Suppressor macrophage treated with lipopolysaccharide for 4 hours (primary cell): ENCODE data around the gene MAP7D1.
"Not testable (repeated sequence)": the region's sequence is repeated elsewhere in the genome, so short reads cannot be mapped to it uniquely, and the experiment has no call there.

Experiments used
- DNase-seq: peaks from one replicate; pipeline ENCODE4 v3.0.0-alpha.2; 2020

Gene MAP7D1

DNA sequence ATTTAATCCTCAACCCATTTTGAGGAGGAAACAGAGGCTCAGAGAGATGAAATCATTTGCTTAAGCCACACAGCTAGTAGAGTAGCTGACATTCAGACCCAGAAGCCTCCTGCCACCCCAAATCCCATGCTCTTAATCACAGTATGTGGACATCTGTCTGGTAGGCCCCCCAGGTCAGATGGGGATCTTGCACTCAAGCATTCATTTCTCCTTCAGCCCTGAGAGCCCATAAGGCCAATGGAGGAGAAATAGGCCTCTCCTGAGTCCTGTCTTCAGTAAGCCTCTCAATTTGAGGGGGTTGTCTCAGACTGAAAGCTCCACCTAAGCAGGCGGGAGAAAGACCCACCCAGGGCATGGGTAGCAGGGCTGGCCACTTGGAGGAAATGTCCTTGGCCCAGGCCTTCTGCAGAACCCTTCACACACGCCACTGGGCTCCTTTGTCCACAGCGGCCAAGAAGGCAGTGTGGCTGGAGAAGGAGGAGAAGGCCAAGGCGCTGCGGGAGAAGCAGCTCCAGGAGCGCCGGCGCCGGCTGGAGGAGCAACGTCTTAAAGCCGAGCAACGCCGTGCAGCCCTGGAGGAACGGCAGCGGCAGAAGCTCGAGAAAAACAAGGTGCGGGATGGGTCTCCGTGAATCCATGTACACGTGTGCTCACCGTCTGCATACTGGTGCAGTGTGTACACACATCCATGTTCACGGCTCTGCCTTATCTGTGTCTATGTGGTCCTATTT lies 16.2 kb downstream of the MAP7D1 start:
- DNase-seq, result no peak

DNA sequence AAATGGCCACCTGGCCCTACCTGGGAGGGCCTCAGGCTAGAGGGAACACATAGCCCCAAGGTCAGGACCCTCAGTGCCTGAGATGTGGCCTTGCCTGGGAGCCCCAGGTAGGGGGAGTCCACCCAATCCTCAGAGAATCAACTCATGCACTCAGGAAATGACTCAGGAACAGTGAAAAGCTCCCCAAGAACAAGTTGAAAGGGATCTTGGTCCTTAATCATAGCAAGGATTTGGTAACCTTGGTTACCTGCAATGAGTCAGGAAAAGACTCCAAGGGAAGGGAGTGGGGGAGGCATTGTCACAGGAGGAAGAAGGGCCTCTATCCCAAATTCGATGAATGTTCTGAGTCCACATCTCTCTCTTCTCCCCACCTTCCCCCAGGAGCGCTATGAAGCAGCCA lies 17.0 kb downstream of the MAP7D1 start:
- DNase-seq, result no peak

DNA sequence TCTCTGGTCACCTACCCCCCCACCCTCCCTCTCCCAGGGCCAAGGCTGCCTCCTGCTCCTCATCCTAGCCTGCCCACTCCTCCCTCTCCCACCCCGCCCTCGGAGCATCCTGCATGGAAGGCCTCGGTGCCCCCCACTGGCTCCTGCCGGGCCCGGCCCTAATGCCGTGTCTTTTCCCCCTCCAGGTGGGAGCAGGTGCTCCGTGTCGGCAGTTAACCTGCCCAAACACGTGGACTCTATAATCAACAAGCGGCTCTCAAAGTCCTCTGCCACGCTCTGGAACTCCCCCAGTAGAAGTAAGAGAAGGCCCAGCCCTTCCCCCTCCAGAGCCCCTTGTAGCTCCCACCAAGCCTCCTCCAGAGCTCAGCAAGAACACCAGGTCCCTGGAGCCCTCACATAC lies 18.8 kb downstream of the MAP7D1 start:
- DNase-seq, result no peak

DNA sequence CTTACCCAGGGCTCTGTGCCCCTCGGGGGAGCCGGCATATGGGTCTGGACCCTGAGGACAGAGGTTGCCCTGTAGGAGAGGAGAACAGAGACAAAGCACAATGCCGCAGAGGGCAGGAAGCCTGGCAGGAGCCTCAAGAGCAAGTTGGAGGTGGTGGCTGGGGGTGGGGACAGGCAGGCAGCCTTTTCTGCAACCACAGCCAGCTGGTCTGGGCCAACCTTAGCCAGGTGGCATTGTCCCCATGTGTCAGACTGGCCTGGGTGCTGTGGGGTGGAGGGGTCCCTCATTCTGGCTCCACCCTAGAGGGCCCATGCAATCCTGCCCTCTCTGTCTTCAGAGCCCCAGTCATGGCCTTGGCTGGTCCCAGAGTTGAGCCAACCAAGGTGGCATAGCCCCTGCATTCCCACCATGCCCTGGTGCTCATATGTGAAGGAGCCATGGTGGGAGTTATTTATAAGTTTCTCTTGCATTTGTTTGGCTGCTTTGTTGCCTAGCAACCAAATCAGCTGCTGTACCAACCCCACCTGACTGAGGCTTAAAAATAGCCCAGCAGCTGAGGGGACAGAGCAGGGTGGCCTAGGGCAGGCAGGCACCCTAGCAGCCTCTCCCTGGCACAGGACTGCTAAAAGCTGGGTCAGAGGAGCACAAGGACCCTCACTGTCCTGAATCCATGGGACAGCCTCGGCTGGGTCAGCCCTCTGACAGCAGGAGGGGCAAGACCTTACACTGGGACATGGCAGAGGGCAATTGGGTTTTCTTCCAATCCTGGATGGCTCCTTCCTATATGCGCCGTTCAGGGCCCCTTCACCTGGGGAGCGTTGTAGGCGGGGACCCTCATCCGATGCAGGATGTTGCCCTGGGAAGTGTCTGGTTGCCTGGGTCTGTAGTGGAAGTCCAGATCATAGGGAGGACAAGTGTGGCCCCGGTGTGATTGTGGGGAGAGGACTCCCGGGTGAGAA lies 19.5 kb downstream of the MAP7D1 start:
- DNase-seq, result no peak

DNA sequence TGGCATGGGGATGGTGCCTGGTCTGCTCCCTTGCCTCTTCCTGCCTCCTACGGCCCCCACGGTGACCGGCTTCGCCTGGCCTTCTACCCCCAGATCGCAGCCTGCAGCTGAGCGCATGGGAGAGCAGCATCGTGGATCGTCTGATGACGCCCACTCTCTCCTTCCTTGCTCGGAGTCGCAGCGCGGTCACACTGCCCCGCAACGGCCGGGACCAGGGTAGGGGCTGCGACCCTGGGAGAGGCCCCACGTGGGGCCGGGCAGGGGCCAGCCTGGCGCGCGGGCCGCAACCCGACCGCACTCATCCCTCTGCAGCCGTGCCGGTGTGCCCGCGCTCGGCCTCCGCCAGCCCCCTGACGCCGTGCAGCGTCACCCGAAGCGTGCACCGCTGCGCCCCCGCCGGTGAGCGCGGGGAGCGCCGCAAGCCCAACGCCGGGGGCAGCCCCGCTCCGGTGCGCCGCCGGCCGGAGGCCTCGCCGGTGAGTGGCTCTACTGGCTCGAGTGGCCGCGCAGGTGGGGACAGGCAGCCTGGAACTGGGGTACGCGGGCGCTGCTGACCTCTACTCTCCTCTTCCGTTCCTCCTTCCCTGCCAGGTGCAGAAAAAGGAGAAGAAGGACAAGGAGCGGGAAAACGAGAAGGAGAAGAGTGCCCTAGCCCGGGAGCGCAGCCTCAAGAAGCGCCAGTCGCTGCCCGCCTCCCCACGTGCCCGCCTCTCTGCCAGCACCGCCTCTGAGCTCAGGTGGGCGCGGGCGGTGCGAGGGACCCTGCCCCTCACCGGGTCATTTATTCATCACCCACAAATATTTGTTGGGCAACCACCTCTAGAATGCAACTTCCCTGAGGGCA lies 20.4 kb downstream of the MAP7D1 start:
- no peak for DNase-seq

DNA sequence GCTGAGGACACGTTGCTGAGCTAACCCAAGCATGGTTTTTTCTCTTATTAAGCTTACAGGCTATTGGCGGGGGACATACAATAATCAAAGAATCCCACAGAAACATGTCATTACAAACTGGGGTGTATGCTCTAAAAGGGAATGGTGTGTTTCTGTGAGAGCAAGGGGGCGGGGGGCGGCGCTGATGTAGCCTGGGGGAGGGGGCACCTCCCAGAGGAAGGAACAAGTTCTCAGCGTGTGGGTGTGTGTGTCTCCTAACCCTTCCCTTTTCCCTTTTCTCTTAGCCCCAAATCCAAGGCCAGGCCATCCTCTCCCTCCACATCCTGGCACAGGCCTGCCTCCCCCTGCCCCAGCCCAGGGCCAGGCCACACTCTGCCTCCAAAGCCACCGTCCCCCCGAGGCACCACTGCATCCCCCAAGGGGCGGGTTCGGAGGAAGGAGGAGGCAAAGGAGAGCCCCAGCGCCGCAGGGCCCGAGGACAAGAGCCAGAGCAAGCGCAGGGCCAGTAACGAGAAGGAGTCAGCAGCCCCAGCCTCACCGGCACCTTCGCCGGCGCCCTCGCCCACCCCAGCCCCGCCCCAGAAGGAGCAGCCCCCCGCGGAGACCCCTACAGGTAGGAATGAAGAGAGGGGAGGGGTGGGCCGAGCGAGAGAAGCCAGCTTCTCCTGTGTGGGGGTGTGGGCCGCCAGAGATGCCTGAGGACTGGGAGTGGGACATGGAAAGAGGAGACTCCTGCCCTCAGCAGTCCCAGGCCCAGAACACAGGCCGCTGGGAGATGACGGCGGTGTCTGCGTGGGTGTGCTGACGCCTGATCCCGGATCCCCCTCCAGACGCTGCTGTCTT lies 21.9 kb downstream of the MAP7D1 start:
- DNase-seq, result no peak

DNA sequence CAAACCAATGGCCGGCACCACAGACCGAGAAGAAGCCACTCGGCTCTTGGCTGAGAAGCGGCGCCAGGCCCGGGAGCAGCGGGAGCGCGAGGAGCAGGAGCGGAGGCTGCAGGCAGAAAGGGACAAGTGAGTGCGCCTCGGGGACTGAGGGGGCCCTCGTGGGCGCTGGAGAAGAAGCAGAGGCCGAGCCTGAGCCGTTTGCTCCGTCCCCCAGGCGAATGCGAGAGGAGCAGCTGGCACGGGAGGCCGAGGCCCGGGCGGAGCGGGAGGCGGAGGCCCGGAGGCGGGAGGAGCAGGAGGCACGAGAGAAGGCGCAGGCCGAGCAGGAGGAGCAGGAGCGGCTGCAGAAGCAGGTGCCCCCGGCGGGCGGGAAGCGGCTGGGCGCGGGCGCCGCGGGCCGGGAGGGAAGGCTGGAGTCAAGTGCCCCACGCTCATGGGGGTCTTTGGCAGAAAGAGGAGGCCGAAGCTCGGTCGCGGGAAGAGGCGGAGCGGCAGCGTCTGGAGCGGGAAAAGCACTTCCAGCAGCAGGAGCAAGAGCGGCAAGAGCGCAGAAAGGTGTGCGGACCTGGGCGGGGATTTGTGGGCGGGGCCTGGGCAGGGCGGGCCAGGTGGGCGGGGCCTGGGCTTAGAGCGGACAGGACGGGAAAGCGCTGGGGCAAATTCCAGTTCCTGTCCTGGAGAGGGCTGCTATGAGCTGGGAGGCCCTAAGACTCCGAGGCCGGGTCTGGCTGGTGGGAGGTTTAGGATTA lies 22.7 kb downstream of the MAP7D1 start:
- DNase-seq, result no peak

DNA sequence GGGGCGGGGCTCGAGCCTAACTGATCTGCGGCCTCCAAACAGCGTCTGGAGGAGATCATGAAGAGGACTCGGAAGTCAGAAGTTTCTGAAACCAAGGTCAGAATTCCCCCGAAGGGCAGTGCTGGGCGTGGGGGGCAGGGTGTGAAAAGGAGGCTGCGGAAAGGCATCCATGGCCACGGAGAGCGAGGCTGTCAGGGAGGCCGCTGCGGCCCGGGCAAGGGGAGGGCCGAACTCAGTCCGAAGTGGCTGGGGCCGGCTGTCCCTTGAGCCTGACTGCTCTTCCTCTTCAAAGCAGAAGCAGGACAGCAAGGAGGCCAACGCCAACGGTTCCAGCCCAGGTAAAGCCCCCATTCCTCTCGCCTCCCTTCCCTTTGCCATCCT lies 23.2 kb downstream of the MAP7D1 start:
- DNase-seq, result no peak

DNA sequence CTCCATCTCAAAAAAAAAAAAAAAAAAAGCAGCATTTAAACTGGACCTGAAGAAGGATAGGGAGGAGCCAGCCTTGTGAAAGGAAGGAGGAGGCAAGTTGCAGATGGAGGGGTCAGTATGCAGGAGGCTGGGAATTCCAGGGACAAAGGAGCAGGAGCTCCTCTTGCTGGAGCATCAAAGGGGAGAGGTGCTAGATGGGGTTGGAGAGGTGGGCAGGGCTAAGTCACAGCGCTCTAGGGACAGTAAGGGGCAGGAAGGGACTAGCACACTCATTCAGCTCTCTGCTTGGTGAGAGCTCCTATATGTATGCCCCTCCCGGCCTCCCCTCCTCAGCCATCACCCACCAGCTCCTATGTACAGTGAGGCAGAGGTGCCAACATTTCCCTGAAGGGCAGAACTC lies 26.8 kb downstream of the MAP7D1 start:
- no peak for DNase-seq

DNA sequence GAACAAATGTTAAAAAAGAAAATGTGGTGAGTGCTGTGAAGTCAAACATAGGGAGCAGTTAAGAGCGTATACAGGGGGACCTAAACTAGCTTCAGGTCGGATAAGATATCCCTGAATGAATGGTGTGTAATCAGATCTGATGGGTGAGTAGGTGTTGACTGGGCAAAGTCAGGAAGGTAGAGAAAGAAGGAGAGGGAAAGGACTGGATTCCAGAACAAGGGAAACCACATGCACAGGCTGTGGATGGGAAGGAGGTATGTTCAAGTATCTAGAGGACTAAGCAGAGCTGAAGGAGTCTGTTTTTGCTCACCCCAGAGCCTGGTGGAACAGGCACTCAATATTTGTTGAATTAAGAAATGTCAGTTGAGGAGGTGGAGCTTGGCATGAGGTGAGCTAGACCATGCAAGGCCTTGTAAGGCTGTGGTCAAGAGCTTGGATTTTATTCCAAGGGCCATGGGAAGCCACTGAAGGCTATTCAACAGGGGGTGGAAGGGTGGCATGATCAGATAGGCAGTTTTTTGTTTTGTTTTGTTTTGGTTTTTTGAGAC lies 27.4 kb downstream of the MAP7D1 start:
- DNase-seq, result no peak

DNA sequence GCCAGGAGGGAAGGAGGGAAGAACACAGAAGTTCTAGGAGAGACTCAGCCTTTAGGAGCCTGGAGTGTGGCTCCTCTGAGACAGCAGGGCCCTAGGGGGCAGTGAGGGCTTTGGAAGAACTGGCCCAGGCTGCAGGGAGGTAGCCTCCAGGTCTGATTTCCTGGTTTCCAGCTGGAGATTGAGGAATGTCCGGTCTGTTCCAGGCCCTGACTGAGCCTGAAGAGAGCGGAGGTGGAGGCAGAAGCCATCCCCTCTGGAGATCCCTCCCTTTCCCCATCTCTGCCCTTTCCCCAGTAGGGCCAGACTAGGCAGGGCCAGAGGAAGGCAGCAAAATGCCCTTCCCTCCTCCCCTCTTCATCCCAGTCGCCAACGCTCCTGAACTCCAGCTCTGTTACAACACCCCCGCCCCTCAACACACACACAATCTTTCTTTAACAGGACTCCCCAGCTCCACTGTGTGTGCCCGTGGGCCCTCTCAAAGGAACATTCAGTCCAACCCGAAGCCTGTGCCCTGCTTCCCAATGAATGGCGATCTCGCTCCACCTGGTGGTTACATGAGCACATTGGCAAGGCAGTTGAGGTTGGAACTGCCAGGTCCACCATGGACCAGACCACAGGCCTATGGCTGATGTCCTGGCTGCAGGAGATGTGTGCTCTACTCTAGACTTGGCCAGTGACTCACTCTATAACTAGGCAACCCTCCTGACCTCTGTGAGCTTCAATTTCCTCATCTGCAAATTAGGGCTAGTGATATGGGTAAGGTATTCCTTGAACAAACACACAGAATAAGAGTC lies 32.0 kb downstream of the MAP7D1 start:
- DNase-seq, result peak; percentile 86

DNA sequence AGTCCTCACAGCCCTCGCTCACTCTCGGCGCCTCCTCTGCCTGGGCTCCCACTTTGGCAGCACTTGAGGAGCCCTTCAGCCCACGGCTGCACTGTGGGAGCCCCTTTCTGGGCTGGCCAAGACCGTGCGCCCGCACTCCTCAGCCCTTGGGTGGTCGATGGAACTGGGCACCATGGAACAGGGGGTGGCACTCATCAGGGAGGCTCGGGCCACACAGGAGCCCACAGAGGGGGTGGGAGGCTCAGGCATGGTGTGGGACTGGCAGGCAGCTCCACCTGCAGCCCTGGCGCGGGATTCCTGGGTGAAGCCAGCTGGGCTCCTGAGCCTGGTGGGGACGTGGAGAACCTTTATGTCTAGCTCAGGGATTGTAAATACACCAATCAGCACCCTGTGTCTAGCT lies 40.8 kb downstream of the MAP7D1 start:
- DNase-seq, result not testable (repeated sequence)

DNA sequence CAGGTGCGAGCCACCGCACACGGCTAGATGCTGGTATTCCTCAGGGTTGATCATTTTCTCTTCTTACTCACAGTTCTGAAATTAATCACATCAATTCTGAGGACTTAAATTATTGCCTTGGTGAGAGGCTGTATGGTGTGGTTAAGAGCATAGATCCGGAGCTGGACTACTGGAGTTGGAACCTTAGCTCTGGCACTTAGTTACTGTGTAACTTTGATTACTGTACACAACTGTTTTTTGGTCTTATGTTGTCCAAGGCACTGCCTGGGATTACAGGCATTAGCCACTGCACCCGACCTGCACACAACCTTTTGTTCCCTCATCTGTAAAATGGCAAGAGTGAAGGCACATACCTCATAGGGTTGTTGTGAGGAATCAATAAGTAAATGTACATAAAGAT lies 42.7 kb downstream of the MAP7D1 start:
- no peak for DNase-seq

DNA sequence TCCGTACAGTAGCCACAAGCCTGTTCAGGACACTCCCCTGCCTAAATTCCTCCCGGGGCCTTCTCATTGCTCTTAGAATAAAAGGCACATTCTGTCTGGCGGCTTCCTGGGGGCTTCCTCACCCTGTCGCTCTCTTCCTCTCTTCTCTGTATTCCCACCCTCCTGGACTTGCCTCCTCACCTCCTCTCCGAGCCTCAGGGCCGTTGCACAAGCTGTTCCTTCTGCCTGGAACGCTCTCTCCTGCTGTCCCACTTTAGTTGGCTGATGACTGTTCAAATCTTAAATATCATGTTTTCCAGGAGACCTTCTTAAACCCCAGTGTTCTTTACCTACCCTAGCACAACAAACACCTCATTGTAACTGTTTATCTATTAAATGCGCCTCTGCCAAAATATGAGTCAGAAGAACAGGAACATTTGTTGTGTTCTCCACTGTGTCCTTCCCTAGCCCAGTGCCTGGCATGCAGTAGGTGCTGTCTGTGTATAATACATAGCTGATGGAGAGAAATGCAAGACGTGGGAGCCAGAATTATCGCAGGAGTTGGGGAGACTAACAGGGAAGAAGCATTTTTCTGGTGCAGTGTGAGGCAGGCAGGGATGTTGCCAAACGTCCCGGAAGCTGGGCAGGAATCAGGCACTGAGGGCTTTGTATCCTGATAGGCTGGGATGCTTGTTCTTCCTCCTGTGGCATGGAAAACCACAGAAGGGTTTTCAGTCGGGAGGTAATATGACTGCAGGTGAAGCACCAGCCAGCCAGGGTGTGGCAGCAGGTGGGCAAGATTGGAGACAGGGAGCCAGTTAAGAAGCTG lies 44.2 kb downstream of the MAP7D1 start:
- no peak for DNase-seq

DNA sequence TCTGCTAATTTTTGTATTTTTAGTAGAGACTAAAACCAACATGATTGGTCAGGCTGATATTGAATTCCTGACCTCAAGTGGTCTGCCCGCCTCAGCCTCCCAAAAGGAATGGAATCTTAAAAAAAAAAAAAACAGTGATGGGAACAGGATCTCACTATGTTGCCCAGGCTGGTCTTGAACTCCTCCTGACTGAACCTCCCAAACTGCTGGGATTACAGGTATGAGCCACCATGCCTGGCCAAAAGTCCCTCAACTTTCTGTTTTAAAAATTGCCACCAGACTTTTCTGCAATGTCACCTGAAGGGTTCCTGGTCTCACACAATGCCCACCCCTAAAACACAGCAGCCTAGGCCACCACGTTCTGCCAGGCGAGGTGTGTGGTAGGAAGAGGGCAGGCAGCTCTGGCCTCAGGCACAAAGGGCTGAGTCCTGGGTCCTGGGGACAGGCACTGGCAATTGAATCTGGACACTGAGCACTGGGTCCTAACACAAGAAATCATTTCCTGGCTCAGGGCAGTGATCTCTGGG lies 47.1 kb downstream of the MAP7D1 start:
- DNase-seq, result no peak

DNA sequence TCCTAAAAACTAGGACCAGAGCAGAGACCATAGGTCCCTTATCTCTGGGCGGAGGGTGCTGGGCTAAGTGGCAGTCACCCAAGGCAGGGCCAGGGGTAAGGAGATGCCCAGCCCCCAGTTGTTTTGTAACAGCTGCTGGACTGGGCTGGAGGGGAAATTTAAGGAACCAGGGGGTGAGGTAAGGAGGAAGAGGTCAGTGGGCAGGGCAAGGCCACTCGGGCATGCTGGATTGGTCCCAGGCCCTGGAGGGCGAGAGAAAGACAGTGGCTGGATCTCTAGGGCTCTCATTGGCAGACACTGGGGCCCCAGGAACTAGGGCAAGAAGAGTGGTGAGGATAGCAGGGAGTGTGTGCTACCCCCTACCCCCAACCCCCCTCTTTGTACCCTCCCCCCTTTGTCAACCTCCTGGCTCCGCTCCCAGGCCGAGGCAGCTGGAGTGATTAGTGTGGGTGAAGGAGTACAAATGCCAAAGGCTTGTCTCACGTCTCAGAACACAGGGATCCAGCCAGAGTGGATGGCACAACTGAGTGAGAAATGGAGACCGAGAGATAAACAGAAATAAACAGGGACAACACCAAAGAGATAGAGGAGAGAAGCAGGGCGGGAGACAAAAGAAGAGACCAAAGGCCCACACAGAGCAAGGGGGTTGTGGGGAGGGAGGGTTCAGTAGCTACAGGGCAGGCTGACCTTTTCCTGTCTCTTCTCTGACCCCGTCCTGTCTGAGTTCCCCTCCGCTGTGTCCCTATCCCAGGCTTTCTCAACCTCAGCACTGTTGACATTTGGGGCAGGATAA lies 47.8 kb downstream of the MAP7D1 start:
- DNase-seq, result peak; percentile 84

DNA sequence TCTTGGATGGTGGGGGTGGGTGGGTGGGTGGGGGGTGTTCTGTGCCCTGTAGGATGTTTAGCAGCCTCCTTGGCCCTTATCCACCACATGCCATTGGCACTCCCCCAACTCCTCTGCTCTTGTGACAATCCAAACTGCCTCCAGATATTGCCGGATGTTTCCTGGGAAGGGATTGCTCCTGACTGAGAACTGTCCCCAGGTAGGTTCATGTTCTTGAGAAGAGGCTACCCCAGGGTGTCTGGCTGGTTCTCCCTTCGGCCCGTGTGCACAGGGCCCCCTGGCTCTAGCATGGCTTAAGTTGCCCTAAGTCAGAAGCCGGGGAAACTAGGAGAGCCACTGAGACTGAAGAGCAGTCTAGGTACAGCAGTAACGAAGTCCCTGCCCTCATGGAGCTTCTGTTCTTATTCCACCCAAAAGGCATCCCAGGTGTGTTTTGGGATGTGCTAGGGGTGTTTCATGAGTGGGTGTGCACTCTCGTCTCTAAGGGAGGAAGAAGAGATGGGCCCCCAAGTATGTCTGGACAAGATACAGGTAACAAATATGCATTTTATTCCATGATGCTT lies 48.5 kb downstream of the MAP7D1 start:
- DNase-seq, result no peak

DNA sequence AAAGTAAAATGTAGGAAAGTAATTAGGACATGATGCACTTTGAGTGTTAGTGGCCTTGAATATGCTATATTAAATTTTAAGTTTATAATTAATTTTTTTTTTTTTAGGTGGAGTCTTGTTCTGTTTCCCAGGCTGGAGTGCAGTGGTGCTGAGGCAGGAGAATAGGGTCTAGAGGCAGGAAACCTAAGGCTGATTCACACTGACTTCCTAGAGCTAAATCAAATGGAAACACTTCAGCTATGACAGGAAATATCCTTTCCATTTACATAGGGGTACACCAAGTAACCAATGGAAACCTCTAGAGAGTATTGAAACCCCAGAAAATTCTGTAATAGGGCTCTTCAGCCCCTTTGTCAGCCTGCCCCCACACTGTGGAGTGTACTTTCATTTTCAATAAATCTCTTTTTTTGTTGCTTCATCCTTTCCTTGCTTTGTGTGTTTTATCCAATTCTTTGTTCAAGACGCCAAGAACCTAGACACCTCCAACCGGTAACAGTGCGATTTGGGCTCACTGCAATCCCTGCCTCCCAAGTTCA lies 50.4 kb downstream of the MAP7D1 start:
- no peak for DNase-seq
